Measurements from ENCODE around the gene HCAR3.
"Not testable (repeated sequence)": the region's sequence is repeated elsewhere in the genome, so short reads cannot be mapped to it uniquely, and the experiment has no call there.

GRCh38 chr12:122700038-122700710, 16.4 kb downstream of the HCAR3 start:
- TF ChIP-seq POLR2A, POLR2AphosphoS5 (IDR thresholded peaks at IDR 0.05): not testable (repeated sequence)
- TF ChIP-seq, protein P1, sequence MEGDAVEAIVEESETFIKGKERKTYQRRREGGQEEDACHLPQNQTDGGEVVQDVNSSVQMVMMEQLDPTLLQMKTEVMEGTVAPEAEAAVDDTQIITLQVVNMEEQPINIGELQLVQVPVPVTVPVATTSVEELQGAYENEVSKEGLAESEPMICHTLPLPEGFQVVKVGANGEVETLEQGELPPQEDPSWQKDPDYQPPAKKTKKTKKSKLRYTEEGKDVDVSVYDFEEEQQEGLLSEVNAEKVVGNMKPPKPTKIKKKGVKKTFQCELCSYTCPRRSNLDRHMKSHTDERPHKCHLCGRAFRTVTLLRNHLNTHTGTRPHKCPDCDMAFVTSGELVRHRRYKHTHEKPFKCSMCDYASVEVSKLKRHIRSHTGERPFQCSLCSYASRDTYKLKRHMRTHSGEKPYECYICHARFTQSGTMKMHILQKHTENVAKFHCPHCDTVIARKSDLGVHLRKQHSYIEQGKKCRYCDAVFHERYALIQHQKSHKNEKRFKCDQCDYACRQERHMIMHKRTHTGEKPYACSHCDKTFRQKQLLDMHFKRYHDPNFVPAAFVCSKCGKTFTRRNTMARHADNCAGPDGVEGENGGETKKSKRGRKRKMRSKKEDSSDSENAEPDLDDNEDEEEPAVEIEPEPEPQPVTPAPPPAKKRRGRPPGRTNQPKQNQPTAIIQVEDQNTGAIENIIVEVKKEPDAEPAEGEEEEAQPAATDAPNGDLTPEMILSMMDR (IDR thresholded peaks at IDR 0.05), result not testable (repeated sequence)

Data from stomach (tissue), 4 donors.